ENCODE data around the gene MSL1.
A peak's percentile ranks its signal among the peaks of the same experiment; 100 is the strongest.

DNA sequence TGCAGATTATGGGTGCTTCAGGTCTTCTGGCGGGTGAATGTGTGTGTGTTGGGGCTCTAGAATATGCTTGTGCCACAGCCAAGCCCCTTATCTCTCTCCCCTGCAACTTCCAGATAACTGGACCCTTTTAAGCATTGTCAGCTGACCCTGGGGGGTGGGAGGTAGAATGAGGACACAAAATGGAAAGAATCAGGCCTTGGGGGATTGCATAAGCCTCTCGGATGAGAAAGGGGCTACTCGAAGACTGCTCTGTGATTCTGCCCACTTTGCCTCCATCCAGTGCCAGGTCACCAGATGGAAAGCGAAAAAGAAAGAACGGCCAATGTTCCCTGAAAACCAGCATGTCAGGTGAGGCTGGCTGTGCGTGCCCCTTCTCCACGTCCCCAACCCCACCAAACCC, 45.2 kb upstream of the MSL1 start:
- TF ChIP-seq NFATC3 (IDR thresholded peaks at IDR 0.05) (no peak), HNRNPK (IDR thresholded peaks at IDR 0.05; ENCODE audit: low read depth, low read length, poor library complexity, severe bottlenecking) (no peak), SP1 (CRISPR knock-in tag; IDR thresholded peaks at IDR 0.05) (no peak), HNRNPLL (IDR thresholded peaks at IDR 0.05; ENCODE audit: low read depth, low read length, poor library complexity, severe bottlenecking) (no peak), HNRNPL (IDR thresholded peaks at IDR 0.05; ENCODE audit: low read depth, low read length) (no peak), POLR2A (conservative IDR thresholded peaks at IDR 0.05) (no peak), POLR2AphosphoS5 (IDR thresholded peaks at IDR 0.05; ENCODE audit: control insufficient read depth, insufficient read depth, low read depth, low read length) (peak; percentile 32; the same call in 1 of the 2 replicates), L3MBTL2 (IDR thresholded peaks at IDR 0.05) (peak; percentile 21; the same call in 1 of the 2 replicates), MCM5 (IDR thresholded peaks at IDR 0.05; ENCODE audit: low read depth) (no peak)
- TF ChIP-seq, protein P1, sequence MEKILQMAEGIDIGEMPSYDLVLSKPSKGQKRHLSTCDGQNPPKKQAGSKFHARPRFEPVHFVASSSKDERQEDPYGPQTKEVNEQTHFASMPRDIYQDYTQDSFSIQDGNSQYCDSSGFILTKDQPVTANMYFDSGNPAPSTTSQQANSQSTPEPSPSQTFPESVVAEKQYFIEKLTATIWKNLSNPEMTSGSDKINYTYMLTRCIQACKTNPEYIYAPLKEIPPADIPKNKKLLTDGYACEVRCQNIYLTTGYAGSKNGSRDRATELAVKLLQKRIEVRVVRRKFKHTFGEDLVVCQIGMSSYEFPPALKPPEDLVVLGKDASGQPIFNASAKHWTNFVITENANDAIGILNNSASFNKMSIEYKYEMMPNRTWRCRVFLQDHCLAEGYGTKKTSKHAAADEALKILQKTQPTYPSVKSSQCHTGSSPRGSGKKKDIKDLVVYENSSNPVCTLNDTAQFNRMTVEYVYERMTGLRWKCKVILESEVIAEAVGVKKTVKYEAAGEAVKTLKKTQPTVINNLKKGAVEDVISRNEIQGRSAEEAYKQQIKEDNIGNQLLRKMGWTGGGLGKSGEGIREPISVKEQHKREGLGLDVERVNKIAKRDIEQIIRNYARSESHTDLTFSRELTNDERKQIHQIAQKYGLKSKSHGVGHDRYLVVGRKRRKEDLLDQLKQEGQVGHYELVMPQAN (IDR thresholded peaks at IDR 0.05; ENCODE audit: borderline replicate concordance): no peak
- TF ChIP-seq, protein P2, sequence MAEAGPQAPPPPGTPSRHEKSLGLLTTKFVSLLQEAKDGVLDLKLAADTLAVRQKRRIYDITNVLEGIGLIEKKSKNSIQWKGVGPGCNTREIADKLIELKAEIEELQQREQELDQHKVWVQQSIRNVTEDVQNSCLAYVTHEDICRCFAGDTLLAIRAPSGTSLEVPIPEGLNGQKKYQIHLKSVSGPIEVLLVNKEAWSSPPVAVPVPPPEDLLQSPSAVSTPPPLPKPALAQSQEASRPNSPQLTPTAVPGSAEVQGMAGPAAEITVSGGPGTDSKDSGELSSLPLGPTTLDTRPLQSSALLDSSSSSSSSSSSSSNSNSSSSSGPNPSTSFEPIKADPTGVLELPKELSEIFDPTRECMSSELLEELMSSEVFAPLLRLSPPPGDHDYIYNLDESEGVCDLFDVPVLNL (CRISPR knock-in tag; IDR thresholded peaks at IDR 0.05; ENCODE audit: low read depth): no peak
- TF ChIP-seq, protein P3, sequence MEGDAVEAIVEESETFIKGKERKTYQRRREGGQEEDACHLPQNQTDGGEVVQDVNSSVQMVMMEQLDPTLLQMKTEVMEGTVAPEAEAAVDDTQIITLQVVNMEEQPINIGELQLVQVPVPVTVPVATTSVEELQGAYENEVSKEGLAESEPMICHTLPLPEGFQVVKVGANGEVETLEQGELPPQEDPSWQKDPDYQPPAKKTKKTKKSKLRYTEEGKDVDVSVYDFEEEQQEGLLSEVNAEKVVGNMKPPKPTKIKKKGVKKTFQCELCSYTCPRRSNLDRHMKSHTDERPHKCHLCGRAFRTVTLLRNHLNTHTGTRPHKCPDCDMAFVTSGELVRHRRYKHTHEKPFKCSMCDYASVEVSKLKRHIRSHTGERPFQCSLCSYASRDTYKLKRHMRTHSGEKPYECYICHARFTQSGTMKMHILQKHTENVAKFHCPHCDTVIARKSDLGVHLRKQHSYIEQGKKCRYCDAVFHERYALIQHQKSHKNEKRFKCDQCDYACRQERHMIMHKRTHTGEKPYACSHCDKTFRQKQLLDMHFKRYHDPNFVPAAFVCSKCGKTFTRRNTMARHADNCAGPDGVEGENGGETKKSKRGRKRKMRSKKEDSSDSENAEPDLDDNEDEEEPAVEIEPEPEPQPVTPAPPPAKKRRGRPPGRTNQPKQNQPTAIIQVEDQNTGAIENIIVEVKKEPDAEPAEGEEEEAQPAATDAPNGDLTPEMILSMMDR (IDR thresholded peaks at IDR 0.05 in 2 of 3, conservative IDR thresholded peaks at IDR 0.05 in 1 of 3; ENCODE audit: insufficient read depth in 2 of 3, low read depth in 1 of 3, low read length in 3 of 3): no peak
- TF ChIP-seq, protein P4, sequence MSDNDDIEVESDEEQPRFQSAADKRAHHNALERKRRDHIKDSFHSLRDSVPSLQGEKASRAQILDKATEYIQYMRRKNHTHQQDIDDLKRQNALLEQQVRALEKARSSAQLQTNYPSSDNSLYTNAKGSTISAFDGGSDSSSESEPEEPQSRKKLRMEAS (CRISPR knock-in tag; IDR thresholded peaks at IDR 0.05): no peak
- TF ChIP-seq, protein P5, sequence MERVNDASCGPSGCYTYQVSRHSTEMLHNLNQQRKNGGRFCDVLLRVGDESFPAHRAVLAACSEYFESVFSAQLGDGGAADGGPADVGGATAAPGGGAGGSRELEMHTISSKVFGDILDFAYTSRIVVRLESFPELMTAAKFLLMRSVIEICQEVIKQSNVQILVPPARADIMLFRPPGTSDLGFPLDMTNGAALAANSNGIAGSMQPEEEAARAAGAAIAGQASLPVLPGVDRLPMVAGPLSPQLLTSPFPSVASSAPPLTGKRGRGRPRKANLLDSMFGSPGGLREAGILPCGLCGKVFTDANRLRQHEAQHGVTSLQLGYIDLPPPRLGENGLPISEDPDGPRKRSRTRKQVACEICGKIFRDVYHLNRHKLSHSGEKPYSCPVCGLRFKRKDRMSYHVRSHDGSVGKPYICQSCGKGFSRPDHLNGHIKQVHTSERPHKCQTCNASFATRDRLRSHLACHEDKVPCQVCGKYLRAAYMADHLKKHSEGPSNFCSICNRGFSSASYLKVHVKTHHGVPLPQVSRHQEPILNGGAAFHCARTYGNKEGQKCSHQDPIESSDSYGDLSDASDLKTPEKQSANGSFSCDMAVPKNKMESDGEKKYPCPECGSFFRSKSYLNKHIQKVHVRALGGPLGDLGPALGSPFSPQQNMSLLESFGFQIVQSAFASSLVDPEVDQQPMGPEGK (CRISPR knock-in tag; IDR thresholded peaks at IDR 0.05; ENCODE audit: borderline replicate concordance): no peak
